NCI-H524 (cell line): Measurements from ENCODE around the gene FCGR3B.
"Not testable (repeated sequence)": the region's sequence is repeated elsewhere in the genome, so short reads cannot be mapped to it uniquely, and the experiment has no call there.

Experiments used
- DNase-seq, 2 experiments: peaks; one replicate each; lab custom pipeline; 2025; lab: John Stamatoyannopoulos, UW

FCGR3B gene

GRCh38 chr1:161631076-161631475 lies at the start of gene FCGR3B:
Gene FCGR3B, minus strand, starts transcription at chr1:161631176. Its CDS starts 82 bp downstream, at chr1:161631094.
- no peak for DNase-seq

- DNase-seq, result no peak
Observed at GRCh38 chr1:161678500-161678899, 47.5 kb upstream of the FCGR3B start.

- no peak for DNase-seq
Observed at GRCh38 chr1:161676958-161677689, 46.1 kb upstream of the FCGR3B start.

- DNase-seq, result no peak
Observed at GRCh38 chr1:161676441-161676840, 45.5 kb upstream of the FCGR3B start.

- DNase-seq, result not testable (repeated sequence)
Observed at GRCh38 chr1:161674908-161675307, 43.9 kb upstream of the FCGR3B start.

- not testable (repeated sequence) for DNase-seq
Observed at GRCh38 chr1:161674447-161674846, 43.5 kb upstream of the FCGR3B start.

GRCh38 chr1:161673437-161673836 lies 42.5 kb upstream of the FCGR3B start:
- DNase-seq, result not testable (repeated sequence)

- DNase-seq, result not testable (repeated sequence)
Observed at GRCh38 chr1:161671045-161672020, 40.4 kb upstream of the FCGR3B start.

GRCh38 chr1:161664689-161665088 lies 33.7 kb upstream of the FCGR3B start:
- not testable (repeated sequence) for DNase-seq

GRCh38 chr1:161663569-161663968 lies 32.6 kb upstream of the FCGR3B start:
- DNase-seq, result not testable (repeated sequence)

GRCh38 chr1:161662684-161663339 lies 31.8 kb upstream of the FCGR3B start, which contains the start of gene FCGR2B:
Gene FCGR2B, plus strand, starts transcription at chr1:161663143. Its CDS starts 99 bp downstream, at chr1:161663242.
- DNase-seq, result not testable (repeated sequence)

- not testable (repeated sequence) for DNase-seq
Observed at GRCh38 chr1:161661660-161662311, 30.8 kb upstream of the FCGR3B start.

- not testable (repeated sequence) for DNase-seq
Observed at GRCh38 chr1:161658524-161658923, 27.5 kb upstream of the FCGR3B start.

- DNase-seq, result not testable (repeated sequence)
Observed at GRCh38 chr1:161653971-161654370, 23.0 kb upstream of the FCGR3B start.

- not testable (repeated sequence) for DNase-seq
Observed at GRCh38 chr1:161653541-161653940, 22.6 kb upstream of the FCGR3B start.

- peak in 1 of 2 experiments; percentile 0 for DNase-seq
Observed at GRCh38 chr1:161647507-161648360, 16.8 kb upstream of the FCGR3B start.

GRCh38 chr1:161644855-161645254 lies 13.9 kb upstream of the FCGR3B start:
- DNase-seq, result not testable (repeated sequence)

GRCh38 chr1:161643481-161644208 lies 12.7 kb upstream of the FCGR3B start:
- not testable (repeated sequence) for DNase-seq

GRCh38 chr1:161642697-161643096 lies 11.7 kb upstream of the FCGR3B start:
- not testable (repeated sequence) for DNase-seq

GRCh38 chr1:161639203-161639602 lies 8.2 kb upstream of the FCGR3B start:
- not testable (repeated sequence) for DNase-seq
